SK-N-SH (cell line): ENCODE measurements around the gene SPRY4. TPM values are rescaled to one million over a fixed set of nuclear protein-coding genes. Genes with fewer than 3 reads are reported as not detected.

Source experiments
- CTCF ChIA-PET: fragments of 300-600, 350-600 bp; formaldehyde crosslinking; extraction: SDS; loops from one replicate; lab custom pipeline; 2021; lab: Yijun Ruan, JAX
- POLR2A ChIA-PET: fragments of 350-600 bp; sonication (Branson Sonifier 250); formaldehyde crosslinking; extraction: SDS; loops from one replicate; lab custom pipeline; 2020; ENCODE audit warnings: antibody characterized with exemption, inconsistent platforms; lab: Yijun Ruan, JAX
- DNase-seq: peaks from one replicate; pipeline ENCODE4 v3.0.0; 2012
- H2AFZ ChIP-seq: fragments of 200-600 bp; sonication (generic); 2 replicates; pipeline ENCODE4 v1.8.1; 2016; ENCODE audit warnings: antibody characterized with exemption, mild to moderate bottlenecking, low read depth
- H3F3A ChIP-seq: fragments of 200-600 bp; sonication (generic); replicated peaks from 2 replicates; pipeline ENCODE3; 2016; ENCODE audit warnings: antibody characterized with exemption, mild to moderate bottlenecking; ENCODE audit not compliant: insufficient read depth
- H3K27ac ChIP-seq, 2 experiments: fragments of 200-500 bp in 1 of 2; fragments of 200-600 bp in 1 of 2; sonication (Bioruptor generic) in 1 of 2; sonication (generic), shearing (Covaris generic) in 1 of 2; 2 replicates each; pipeline versions ENCODE4 v1.5.1 to v1.6.1; 2014 to 2016; ENCODE audit warnings: low read depth in 2 of 2, inconsistent platforms in 1 of 2, low read length in 1 of 2, mild to moderate bottlenecking in 1 of 2, mixed read lengths in 1 of 2
- H3K27me3 ChIP-seq: fragments of 200-600 bp; sonication (generic), shearing (Covaris generic); 2 replicates; pipeline ENCODE4 v1.6.1; 2016; ENCODE audit warnings: mixed run types; ENCODE audit not compliant: insufficient read depth
- H3K36me3 ChIP-seq, 2 experiments: fragments of 200-500 bp in 1 of 2; fragments of 200-600 bp in 1 of 2; sonication (Bioruptor generic) in 1 of 2; sonication (generic) in 1 of 2; replicated peaks in 1 of 2; 2 replicates each; pipeline versions ENCODE3 to v1.5.1; 2014 to 2016; ENCODE audit warnings: low read length in 1 of 2, mild to moderate bottlenecking in 1 of 2; ENCODE audit not compliant: insufficient read depth in 2 of 2, control insufficient read depth in 1 of 2
- H3K4me1 ChIP-seq, 2 experiments: fragments of 200-500 bp in 1 of 2; fragments of 200-600 bp in 1 of 2; sonication (Bioruptor generic) in 1 of 2; sonication (generic), shearing (Covaris generic) in 1 of 2; 2 replicates each; pipeline versions ENCODE4 v1.5.1 to v1.6.1; 2014 to 2016; ENCODE audit warnings: low read depth in 1 of 2, low read length in 1 of 2, mixed run types in 1 of 2; ENCODE audit not compliant: insufficient read depth in 2 of 2, control insufficient read depth in 1 of 2
- H3K4me2 ChIP-seq: fragments of 200-600 bp; sonication (generic), shearing (Covaris generic); 2 replicates; pipeline ENCODE4 v1.6.1; 2017; ENCODE audit warnings: mixed run types
- H3K4me3 ChIP-seq, 2 experiments: fragments of 200-500 bp in 1 of 2; fragments of 200-600 bp in 1 of 2; sonication (Bioruptor generic) in 1 of 2; sonication (generic), shearing (Covaris generic) in 1 of 2; 2 replicates each; pipeline versions ENCODE4 v1.5.1 to v1.8.1; 2014 to 2016; ENCODE audit warnings: low read depth in 2 of 2, inconsistent platforms in 1 of 2, low read length in 1 of 2, mild to moderate bottlenecking in 1 of 2, mixed read lengths in 1 of 2, moderate library complexity in 1 of 2
- H3K79me2 ChIP-seq: fragments of 200-600 bp; sonication (generic); 2 replicates; pipeline ENCODE4 v1.8.1; 2017; ENCODE audit warnings: mild to moderate bottlenecking; ENCODE audit not compliant: insufficient read depth
- H3K9ac ChIP-seq: fragments of 200-600 bp; sonication (generic); 2 replicates; pipeline ENCODE4 v1.6.1; 2017; ENCODE audit warnings: mixed run types
- H3K9me2 ChIP-seq: fragments of 200-600 bp; sonication (generic); 2 replicates; pipeline ENCODE4 v1.6.1; 2017; ENCODE audit warnings: mixed run types
- H3K9me3 ChIP-seq: fragments of 200-600 bp; sonication (generic); 2 replicates; pipeline ENCODE4 v1.6.1; 2017; ENCODE audit warnings: mixed run types, mild to moderate bottlenecking, moderate library complexity
- H4K20me1 ChIP-seq: fragments of 200-600 bp; sonication (generic); 2 replicates; pipeline ENCODE4 v1.6.1; 2017; ENCODE audit warnings: mild to moderate bottlenecking, mixed run types; ENCODE audit not compliant: insufficient read depth
- CTCF ChIP-seq: fragments of 200-600 bp; sonication (generic); IDR thresholded peaks from 2 replicates; pipeline ENCODE4 v1.6.1; 2017; ENCODE audit warnings: antibody characterized with exemption, mild to moderate bottlenecking, moderate library complexity
- ELF1 ChIP-seq: IDR thresholded peaks from 2 replicates; pipeline ENCODE4 v1.4.0; 2012
- EP300 ChIP-seq, 2 experiments: IDR thresholded peaks; 2 replicates each; pipeline versions ENCODE4 v1.4.0 to v1.6.1; 2012; ENCODE audit warnings: borderline replicate concordance in 1 of 2, low read depth in 1 of 2, low read length in 1 of 2
- EZH2phosphoT487 ChIP-seq: fragments of 200-600 bp; sonication (generic); IDR thresholded peaks from 2 replicates; pipeline ENCODE4 v1.6.1; 2017; ENCODE audit warnings: low read depth, mixed run types, mild to moderate bottlenecking, antibody characterized with exemption, moderate library complexity, borderline replicate concordance
- FOXM1 ChIP-seq: IDR thresholded peaks from 2 replicates; pipeline ENCODE4 v1.4.0; 2012; ENCODE audit warnings: low read depth, mild to moderate bottlenecking
- GABPA ChIP-seq: IDR thresholded peaks from 2 replicates; pipeline ENCODE4 v1.4.0; 2012; ENCODE audit warnings: low read depth, mild to moderate bottlenecking
- MAX ChIP-seq: IDR thresholded peaks from 2 replicates; pipeline ENCODE4 v1.4.0; 2012; ENCODE audit warnings: low read depth
- MEF2A ChIP-seq: IDR thresholded peaks from 2 replicates; pipeline ENCODE4 v1.4.0; 2012; ENCODE audit warnings: low read depth, borderline replicate concordance
- NFIC ChIP-seq: IDR thresholded peaks from 2 replicates; pipeline ENCODE4 v1.4.0; 2012; ENCODE audit warnings: borderline replicate concordance
- NRF1 ChIP-seq: IDR thresholded peaks from 2 replicates; pipeline ENCODE4 v1.6.1; 2012; ENCODE audit warnings: low read depth, mild to moderate bottlenecking, low read length
- RAD21 ChIP-seq: IDR thresholded peaks from 2 replicates; pipeline ENCODE4 v1.6.1; 2012; ENCODE audit warnings: mild to moderate bottlenecking, low read length
- RCOR1 ChIP-seq: fragments of 150-350 bp; IDR thresholded peaks from 2 replicates; pipeline ENCODE4 v1.6.1; 2017; ENCODE audit warnings: antibody characterized with exemption, low read length
- RFX5 ChIP-seq: IDR thresholded peaks from 2 replicates; pipeline ENCODE4 v1.6.1; 2012; ENCODE audit warnings: mild to moderate bottlenecking, improper control_type of control experiment, low read length
- RXRA ChIP-seq: IDR thresholded peaks from 2 replicates; pipeline ENCODE4 v1.4.0; 2012; ENCODE audit warnings: low read depth, mild to moderate bottlenecking, borderline replicate concordance
- SIN3A ChIP-seq: IDR thresholded peaks from 2 replicates; pipeline ENCODE4 v1.6.1; 2012; ENCODE audit warnings: low read depth, mild to moderate bottlenecking, low read length, moderate library complexity, borderline replicate concordance
- SMC3 ChIP-seq: IDR thresholded peaks from 2 replicates; pipeline ENCODE4 v1.6.1; 2012; ENCODE audit warnings: low read depth, low read length, improper control_type of control experiment
- TCF12 ChIP-seq: IDR thresholded peaks from 2 replicates; pipeline ENCODE4 v1.4.0; 2012
- TEAD4 ChIP-seq: IDR thresholded peaks from 2 replicates; pipeline ENCODE4 v1.4.0; 2012; ENCODE audit warnings: mild to moderate bottlenecking, borderline replicate concordance; ENCODE audit not compliant: insufficient read depth
- USF2 ChIP-seq: fragments of 150-350 bp; IDR thresholded peaks from 2 replicates; pipeline ENCODE4 v1.6.1; 2017; ENCODE audit warnings: antibody characterized with exemption, low read length, low read depth, borderline replicate concordance
- YY1 ChIP-seq: IDR thresholded peaks from 2 replicates; pipeline ENCODE4 v1.4.0; 2012; ENCODE audit warnings: low read depth, mild to moderate bottlenecking
- WGBS: methylation state at CpG from one replicate; pipeline ENCODE4 v1.1.6; 2017; ENCODE audit warnings: low lambda C conversion rate; 5-methylcytosine and 5-hydroxymethylcytosine counted together
- polyA plus RNA-seq, 3 experiments: library from polyadenylated mRNA; depleted of rRNA; stranded (reverse); fragments of >200 nt; gene quantifications; 2 replicates each; pipeline ENCODE4 v1.2.3, GENCODE V29; 2012

The SPRY4 gene
- polyA plus RNA-seq, 1 of the 3 experiments (the other 2 are of a cell fraction): 18.0 TPM

GRCh38 chr5:142324871-142325724 is at the start of gene SPRY4 (continued):
- TF ChIP-seq CTCF (0 out of 2 replicates have a peak, but pooled peaks have one; percentile 5), YY1 (no peak; the same call in 1 of the 2 replicates), TCF12 (no peak), FOXM1 (0 out of 2 replicates have a peak, but pooled peaks have one; percentile 27), RAD21 (peak; percentile 39), USF2 (peak; percentile 2; the same call in 1 of the 2 replicates), TEAD4 (0 out of 2 replicates have a peak, but pooled peaks have one; percentile 6), MEF2A (no peak), NFIC (no peak), GABPA (no peak; the same call in 1 of the 2 replicates), SMC3 (0 out of 2 replicates have a peak, but pooled peaks have one; percentile 11), RFX5 (peak; percentile 62; the same call in 1 of the 2 replicates)

- CTCF ChIA-PET: interaction anchor here (0.7 to 2.7 kb wide), 4 partner anchors 11 to 181 kb away, joined by 3 to 8 read pairs (median 4); no protein-coding TSS in a partner anchor
- Histone ChIP-seq H4K20me1 (no peaks in the 10 kb centered on the region), H3K36me3 (peaks cover 0 to 4% of the 10 kb centered on the region in 2 experiments), H2AFZ (no peak overlapping the region), H3K27me3 (no peaks in the 10 kb centered on the region), H3K79me2 (peaks cover 20% of the 10 kb centered on the region; the same call in 1 of the 2 replicates), H3K9me3 (no peaks in the 10 kb centered on the region), H3F3A (peaks cover 5% of the 10 kb centered on the region), H3K9ac (no peak overlapping the region), H3K4me2 (no peak overlapping the region), H3K4me3 (no peak overlapping the region), H3K9me2 (no peaks in the 10 kb centered on the region), H3K4me1 (peaks cover 8 to 17% of the 10 kb centered on the region in 2 experiments; a peak in 2 of 4 replicates), H3K27ac (no peak overlapping the region)
- POLR2A ChIA-PET: interaction anchor here (1.2 kb wide), 1 partner anchor 11 kb away, joined by 5 read pairs; no protein-coding TSS in a partner anchor
- 97% methylated on average over 2 of the region's 2 CpGs for WGBS
- no peak for TF ChIP-seq EZH2phosphoT487
- no peak for TF ChIP-seq NFIC
- no peak for TF ChIP-seq ELF1
- no peak for TF ChIP-seq EP300 (IDR thresholded peaks at IDR 0.05; ENCODE audit: borderline replicate concordance in 1 of 2, low read depth in 1 of 2, low read length in 1 of 2)
- TF ChIP-seq NRF1: no peak
- no peak for TF ChIP-seq FOXM1
- no peak for TF ChIP-seq RXRA
- TF ChIP-seq SIN3A: no peak
- TF ChIP-seq SMC3: no peak
- TF ChIP-seq MAX: no peak
- TF ChIP-seq YY1: no peak
- TF ChIP-seq RCOR1: no peak
- no peak for DNase-seq
Measured at GRCh38 chr5:142368529-142368928, 43.7 kb upstream of the SPRY4 start.
